Neural cell (in vitro differentiated cells): Measurements from ENCODE around the gene ADGRL3. TPM values are rescaled to one million over a fixed set of nuclear protein-coding genes. Genes with fewer than 3 reads are reported as not detected.

ENCODE experiments used
- H2AFZ ChIP-seq: fragments of 200-600, 300-800 bp; sonication (generic), shearing (Covaris generic); 2 replicates; pipeline ENCODE4 v1.6.0; 2014; ENCODE audit warnings: low read depth, mild to moderate bottlenecking, antibody characterized with exemption, low read length, moderate library complexity
- H3F3A ChIP-seq: fragments of 200-600 bp; shearing (Covaris generic); 2 replicates; pipeline ENCODE4 v1.6.1; 2016; ENCODE audit warnings: mild to moderate bottlenecking, moderate library complexity, mixed read lengths, antibody characterized with exemption, low read length; ENCODE audit not compliant: insufficient read depth, poor library complexity, severe bottlenecking
- H3K27ac ChIP-seq: fragments of 200-600, 300-800 bp; sonication (generic), shearing (Covaris generic); 2 replicates; pipeline ENCODE4 v1.5.1; 2014; ENCODE audit warnings: mild to moderate bottlenecking, low read length, moderate library complexity
- H3K27me3 ChIP-seq: fragments of 300-800, 200-600 bp; sonication (generic), shearing (Covaris generic); 2 replicates; pipeline ENCODE4 v1.6.0; 2014; ENCODE audit warnings: mild to moderate bottlenecking, low read depth, low read length, moderate library complexity; ENCODE audit not compliant: insufficient read depth
- H3K36me3 ChIP-seq: fragments of 300-800, 200-600 bp; sonication (generic), shearing (Covaris generic); 2 replicates; pipeline ENCODE4 v1.5.1; 2014; ENCODE audit warnings: mild to moderate bottlenecking, antibody characterized with exemption, low read length, moderate library complexity; ENCODE audit not compliant: insufficient read depth
- H3K4me2 ChIP-seq: fragments of 300-800, 200-600 bp; sonication (generic), shearing (Covaris generic); 2 replicates; pipeline ENCODE4 v1.6.0; 2014; ENCODE audit warnings: mild to moderate bottlenecking, low read length
- H3K4me3 ChIP-seq: fragments of 300-800, 200-600 bp; sonication (generic), shearing (Covaris generic); 2 replicates; pipeline ENCODE4 v1.5.1; 2014; ENCODE audit warnings: mild to moderate bottlenecking, low read length, moderate library complexity
- H3K79me2 ChIP-seq: fragments of 200-600 bp; shearing (Covaris generic); replicated peaks from 2 replicates; pipeline ENCODE4 v1.6.0; 2014; ENCODE audit warnings: mild to moderate bottlenecking, low read length, moderate library complexity; ENCODE audit not compliant: insufficient read depth
- H3K9ac ChIP-seq: fragments of 300-800, 200-600 bp; sonication (generic), shearing (Covaris generic); 2 replicates; pipeline ENCODE4 v1.6.1; 2016; ENCODE audit warnings: mild to moderate bottlenecking, low read length, mixed read lengths
- H3K9me2 ChIP-seq: fragments of 200-600 bp; shearing (Covaris generic); 2 replicates; pipeline ENCODE4 v1.6.1; 2016; ENCODE audit warnings: mild to moderate bottlenecking, low read length, mixed read lengths; ENCODE audit not compliant: insufficient read depth
- H3K9me3 ChIP-seq: fragments of 200-600, 300-800 bp; sonication (generic), shearing (Covaris generic); 2 replicates; pipeline ENCODE4 v1.6.1; 2016; ENCODE audit warnings: mild to moderate bottlenecking, mixed run types, low read length, moderate library complexity, mixed read lengths
- H4K20me1 ChIP-seq: fragments of 200-600 bp; shearing (Covaris generic); 2 replicates; pipeline ENCODE4 v1.6.1; 2016; ENCODE audit warnings: mild to moderate bottlenecking, mixed run types; ENCODE audit not compliant: insufficient read depth
- CTCF ChIP-seq: fragments of 450-650 bp; IDR thresholded peaks from 2 replicates; pipeline ENCODE4 v1.5.1; 2014; ENCODE audit warnings: antibody characterized with exemption, mild to moderate bottlenecking, moderate library complexity; ENCODE audit not compliant: poor library complexity, severe bottlenecking
- EP300 ChIP-seq: fragments of 450-650 bp; conservative IDR thresholded peaks from 2 replicates; pipeline ENCODE4 v1.6.1; 2014; ENCODE audit warnings: antibody characterized with exemption, mild to moderate bottlenecking, moderate library complexity; ENCODE audit not compliant: poor library complexity, severe bottlenecking
- EZH2 ChIP-seq: fragments of 200-600, 300-800 bp; shearing (Covaris generic), sonication (generic); IDR thresholded peaks from 2 replicates; pipeline ENCODE4 v1.6.1; 2014; ENCODE audit warnings: antibody characterized with exemption, low read length, borderline replicate concordance, mild to moderate bottlenecking; ENCODE audit not compliant: insufficient read depth, poor library complexity, severe bottlenecking
- MXI1 ChIP-seq: fragments of 450-650 bp; conservative IDR thresholded peaks from 2 replicates; pipeline ENCODE4 v1.6.1; 2014; ENCODE audit warnings: antibody characterized with exemption, mild to moderate bottlenecking; ENCODE audit not compliant: poor library complexity, severe bottlenecking
- POLR2AphosphoS5 ChIP-seq: IDR thresholded peaks from 2 replicates; pipeline ENCODE4 v1.6.1; 2012
- RAD21 ChIP-seq: fragments of 450-650 bp; conservative IDR thresholded peaks from 2 replicates; pipeline ENCODE4 v1.6.1; 2014; ENCODE audit warnings: antibody characterized with exemption, mild to moderate bottlenecking, moderate library complexity
- REST ChIP-seq: IDR thresholded peaks from 2 replicates; pipeline ENCODE4 v1.6.1; 2012; ENCODE audit warnings: borderline replicate concordance
- SMC3 ChIP-seq: fragments of 450-650 bp; conservative IDR thresholded peaks from 2 replicates; pipeline ENCODE4 v1.6.1; 2014; ENCODE audit warnings: antibody characterized with exemption, mild to moderate bottlenecking, moderate library complexity; ENCODE audit not compliant: poor library complexity
- TAF1 ChIP-seq: IDR thresholded peaks from 2 replicates; pipeline ENCODE4 v1.6.1; 2012; ENCODE audit warnings: low read depth
- polyA plus RNA-seq: library from polyadenylated mRNA; depleted of rRNA; stranded (reverse); fragments of >200 nt; gene quantifications from 2 replicates; pipeline ENCODE4 v1.2.3, GENCODE V29; 2014

Gene ADGRL3
- polyA plus RNA-seq, 1 donor from 2014 or later: 99.4 TPM

GRCh38 chr4:61493041-61493440 lies 292.9 kb downstream of the ADGRL3 start:
- no peaks in the 10 kb centered on the region for H4K20me1 ChIP-seq
- no peak overlapping the region for H3K4me2 ChIP-seq
- TF ChIP-seq RAD21 (no peak), POLR2AphosphoS5 (no peak), EP300 (no peak), MXI1 (no peak), EZH2 (no peak), REST (no peak), CTCF (no peak), TAF1 (no peak), SMC3 (no peak)
- no peak overlapping the region for H2AFZ ChIP-seq
- no peak overlapping the region for H3K9ac ChIP-seq
- peaks cover 3% of the 10 kb centered on the region for H3F3A ChIP-seq
- no peaks in the 10 kb centered on the region for H3K9me3 ChIP-seq
- no peaks in the 10 kb centered on the region for H3K9me2 ChIP-seq
- no peaks in the 10 kb centered on the region for H3K79me2 ChIP-seq
- no peaks in the 10 kb centered on the region for H3K27me3 ChIP-seq
- no peak overlapping the region for H3K27ac ChIP-seq
- no peak overlapping the region for H3K4me3 ChIP-seq
- peaks cover 2% of the 10 kb centered on the region for H3K36me3 ChIP-seq

- TF ChIP-seq EZH2: no peak
- TF ChIP-seq TAF1: no peak
- TF ChIP-seq REST: no peak
- no peak for TF ChIP-seq MXI1
- TF ChIP-seq SMC3: no peak
- TF ChIP-seq POLR2AphosphoS5: no peak
- no peak for TF ChIP-seq EP300
- TF ChIP-seq RAD21: no peak
- no peak overlapping the region for H3K4me2 ChIP-seq
- H3F3A ChIP-seq: peaks cover 3% of the 10 kb centered on the region
- H3K9ac ChIP-seq: no peak overlapping the region
- H3K79me2 ChIP-seq: no peaks in the 10 kb centered on the region
- H3K27ac ChIP-seq: no peak overlapping the region
- no peaks in the 10 kb centered on the region for H3K27me3 ChIP-seq
- H3K9me2 ChIP-seq: no peaks in the 10 kb centered on the region
- peaks cover 6% of the 10 kb centered on the region for H3K36me3 ChIP-seq
- H2AFZ ChIP-seq: no peak overlapping the region
- no peaks in the 10 kb centered on the region for H3K9me3 ChIP-seq
- no peak overlapping the region for H3K4me3 ChIP-seq
- H4K20me1 ChIP-seq: no peaks in the 10 kb centered on the region
These were observed 293.3 kb downstream of the ADGRL3 start for GRCh38 chr4:61493470-61493869.
